Measurements from ENCODE around the gene CES2. TPM values are rescaled to one million over a fixed set of nuclear protein-coding genes. Genes with fewer than 3 reads are reported as not detected.

The CES2 gene
- total RNA-seq, 1 donor, result 42.3 TPM

DNA sequence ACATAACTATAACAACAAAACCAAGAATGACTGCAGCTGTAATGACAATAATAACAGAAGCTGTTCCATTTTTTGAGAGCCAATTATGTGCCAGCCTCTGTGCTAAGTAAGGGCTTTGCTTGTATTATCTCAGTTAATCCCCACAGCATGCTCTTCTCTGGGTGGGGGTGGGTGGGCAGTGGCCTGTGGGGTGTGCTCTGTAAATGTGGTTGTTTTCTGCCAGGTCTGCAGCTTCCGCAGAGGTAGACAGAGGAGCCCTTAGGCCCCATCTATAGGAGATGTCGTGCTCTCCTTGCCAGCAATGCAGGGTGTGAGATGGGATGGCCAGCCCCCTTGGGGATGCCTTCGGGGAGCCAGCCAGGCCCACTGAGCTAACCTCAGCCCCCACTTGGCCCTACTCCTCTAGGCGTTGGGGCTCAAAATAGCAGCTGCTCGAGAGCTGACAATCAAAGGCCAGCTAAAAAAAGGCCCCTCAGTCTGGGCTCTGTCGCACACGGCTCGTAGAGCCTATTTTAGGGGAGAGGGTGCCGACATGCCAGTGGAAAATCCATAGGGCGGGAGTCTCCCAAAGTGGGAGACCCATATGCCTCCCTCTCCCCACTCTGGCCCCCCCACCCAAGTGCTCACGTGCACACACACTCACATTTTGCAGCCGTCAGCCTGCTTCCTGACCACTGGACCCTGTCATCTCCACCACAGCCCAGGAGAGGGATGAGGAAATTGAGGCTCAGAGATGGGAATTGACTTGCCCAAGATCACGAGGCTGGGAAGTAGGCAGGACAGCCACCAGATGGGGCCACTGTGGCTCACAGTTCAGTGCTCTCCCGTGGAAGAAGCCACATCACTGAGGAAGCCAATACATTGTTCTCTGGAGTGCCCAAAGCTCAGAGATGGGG is 32.4 kb upstream of the CES2 start:
- TF ChIP-seq, protein P1, sequence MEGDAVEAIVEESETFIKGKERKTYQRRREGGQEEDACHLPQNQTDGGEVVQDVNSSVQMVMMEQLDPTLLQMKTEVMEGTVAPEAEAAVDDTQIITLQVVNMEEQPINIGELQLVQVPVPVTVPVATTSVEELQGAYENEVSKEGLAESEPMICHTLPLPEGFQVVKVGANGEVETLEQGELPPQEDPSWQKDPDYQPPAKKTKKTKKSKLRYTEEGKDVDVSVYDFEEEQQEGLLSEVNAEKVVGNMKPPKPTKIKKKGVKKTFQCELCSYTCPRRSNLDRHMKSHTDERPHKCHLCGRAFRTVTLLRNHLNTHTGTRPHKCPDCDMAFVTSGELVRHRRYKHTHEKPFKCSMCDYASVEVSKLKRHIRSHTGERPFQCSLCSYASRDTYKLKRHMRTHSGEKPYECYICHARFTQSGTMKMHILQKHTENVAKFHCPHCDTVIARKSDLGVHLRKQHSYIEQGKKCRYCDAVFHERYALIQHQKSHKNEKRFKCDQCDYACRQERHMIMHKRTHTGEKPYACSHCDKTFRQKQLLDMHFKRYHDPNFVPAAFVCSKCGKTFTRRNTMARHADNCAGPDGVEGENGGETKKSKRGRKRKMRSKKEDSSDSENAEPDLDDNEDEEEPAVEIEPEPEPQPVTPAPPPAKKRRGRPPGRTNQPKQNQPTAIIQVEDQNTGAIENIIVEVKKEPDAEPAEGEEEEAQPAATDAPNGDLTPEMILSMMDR (IDR thresholded peaks at IDR 0.05; ENCODE audit: extremely low read depth, low read depth, low read length), result no peak
- peak; percentile 79 for DNase-seq (ENCODE audit: insufficient read length, low spot score, missing footprints)
- Histone ChIP-seq H3K27me3 (ENCODE audit: insufficient read depth, low read length) (peaks cover 6% of the 10 kb centered on the region), H3K27ac (ENCODE audit: low read depth, low read length) (no peak overlapping the region), H3K79me2 (ENCODE audit: insufficient read depth, low read length) (no peaks in the 10 kb centered on the region), H3K9me3 (ENCODE audit: low read depth, low read length) (no peaks in the 10 kb centered on the region), H3K4me3 (ENCODE audit: insufficient read depth, low read length) (no peak overlapping the region), H3K36me3 (ENCODE audit: insufficient read depth, low read length) (no peaks in the 10 kb centered on the region), H2AFZ (ENCODE audit: low read length) (no peak overlapping the region), H3K4me2 (ENCODE audit: insufficient read depth, low read length) (no peak overlapping the region), H4K20me1 (ENCODE audit: insufficient read depth, low read length) (no peaks in the 10 kb centered on the region), H3K4me1 (ENCODE audit: insufficient read depth, low read length) (peaks cover 35% of the 10 kb centered on the region)

DNA sequence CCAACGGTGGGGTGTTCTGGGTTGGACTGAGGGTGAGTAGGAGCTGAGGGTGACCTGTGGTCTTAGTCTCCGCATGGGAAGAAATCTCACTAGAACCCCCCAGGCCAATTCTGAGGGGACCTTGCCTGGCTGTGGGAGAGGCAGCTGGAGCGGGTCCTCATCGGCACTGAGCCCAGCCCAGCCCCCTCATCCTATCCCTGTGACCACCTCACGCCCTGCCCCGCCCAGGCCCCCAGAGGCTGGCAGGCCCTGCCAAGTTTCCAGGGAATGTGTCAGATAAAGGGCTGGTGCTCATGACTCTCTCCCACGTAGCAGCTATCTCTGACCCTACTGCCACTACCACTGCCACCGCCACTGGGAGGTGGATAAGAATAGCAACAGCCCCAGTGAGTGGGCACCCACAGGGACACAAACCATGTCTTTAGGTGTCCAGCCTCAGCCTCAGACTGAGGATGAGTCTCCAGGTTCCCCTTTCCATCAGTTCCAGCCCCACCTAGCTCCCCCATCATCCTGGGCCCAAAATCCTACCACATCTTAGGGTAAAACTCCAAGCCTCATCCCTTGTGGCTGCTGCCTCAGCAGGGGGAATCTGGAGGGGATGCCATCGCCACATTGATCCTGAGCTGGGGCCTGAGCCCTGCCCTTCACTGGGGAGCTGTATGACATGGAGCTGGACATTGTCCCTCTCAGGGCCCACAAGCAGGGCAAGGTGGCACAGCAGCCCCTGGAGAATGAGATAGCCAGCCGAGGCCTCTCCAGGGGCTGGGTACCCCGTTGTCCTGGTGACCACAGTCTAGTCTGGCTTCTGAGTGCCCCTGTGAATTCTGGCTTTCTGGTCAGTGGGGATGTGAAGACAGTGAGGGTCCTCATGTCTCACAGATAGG is 31.5 kb upstream of the CES2 start:
- peaks cover 13% of the 10 kb centered on the region for H3K27me3 ChIP-seq (ENCODE audit: insufficient read depth, low read length)
- no peak overlapping the region for H3K4me3 ChIP-seq (ENCODE audit: insufficient read depth, low read length)
- peaks cover 27% of the 10 kb centered on the region for H3K4me1 ChIP-seq (ENCODE audit: insufficient read depth, low read length)
- H3K36me3 ChIP-seq (ENCODE audit: insufficient read depth, low read length), result no peaks in the 10 kb centered on the region
- H3K27ac ChIP-seq (ENCODE audit: low read depth, low read length), result no peak overlapping the region
- H3K9me3 ChIP-seq (ENCODE audit: low read depth, low read length), result no peaks in the 10 kb centered on the region
- no peaks in the 10 kb centered on the region for H3K79me2 ChIP-seq (ENCODE audit: insufficient read depth, low read length)
- DNase-seq (ENCODE audit: insufficient read length, low spot score, missing footprints), result peak; percentile 87
- H2AFZ ChIP-seq (ENCODE audit: low read length), result no peak overlapping the region
- no peaks in the 10 kb centered on the region for H4K20me1 ChIP-seq (ENCODE audit: insufficient read depth, low read length)
- H3K4me2 ChIP-seq (ENCODE audit: insufficient read depth, low read length), result no peak overlapping the region
- TF ChIP-seq, protein P1 (IDR thresholded peaks at IDR 0.05; ENCODE audit: extremely low read depth, low read depth, low read length), result no peak

DNA sequence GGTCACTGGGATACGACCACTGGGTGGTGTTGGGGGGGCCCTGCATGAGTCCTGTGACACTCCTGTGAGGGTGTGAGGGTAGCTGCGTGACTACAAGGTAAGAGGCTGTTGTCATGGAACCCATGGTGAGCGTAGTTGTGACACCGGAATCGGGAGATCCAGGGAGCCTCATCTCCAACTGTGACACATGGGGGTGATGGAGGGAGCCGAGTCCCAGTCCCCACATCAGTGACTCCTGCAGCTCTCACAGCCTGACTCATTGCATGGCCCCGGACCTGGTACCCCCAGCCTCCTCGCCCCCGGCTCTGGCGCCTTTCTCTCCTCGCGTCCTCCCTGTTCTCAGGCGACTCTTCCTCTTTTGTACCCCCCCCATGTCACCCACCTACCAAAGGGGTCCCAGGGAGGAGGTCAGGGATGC is 30.9 kb upstream of the CES2 start:
- Histone ChIP-seq H3K27me3 (ENCODE audit: insufficient read depth, low read length) (peaks cover 17% of the 10 kb centered on the region), H3K79me2 (ENCODE audit: insufficient read depth, low read length) (no peaks in the 10 kb centered on the region), H2AFZ (ENCODE audit: low read length) (no peak overlapping the region), H4K20me1 (ENCODE audit: insufficient read depth, low read length) (no peaks in the 10 kb centered on the region), H3K9me3 (ENCODE audit: low read depth, low read length) (no peaks in the 10 kb centered on the region), H3K27ac (ENCODE audit: low read depth, low read length) (no peak overlapping the region), H3K4me1 (ENCODE audit: insufficient read depth, low read length) (peaks cover 21% of the 10 kb centered on the region), H3K4me2 (ENCODE audit: insufficient read depth, low read length) (no peak overlapping the region), H3K4me3 (ENCODE audit: insufficient read depth, low read length) (no peak overlapping the region), H3K36me3 (ENCODE audit: insufficient read depth, low read length) (no peaks in the 10 kb centered on the region)
- DNase-seq (ENCODE audit: insufficient read length, low spot score, missing footprints), result no peak
- TF ChIP-seq, protein P1 (IDR thresholded peaks at IDR 0.05; ENCODE audit: extremely low read depth, low read depth, low read length), result no peak

Data from osteoblast (primary cell).